ENCODE data around the gene KPNB1.

DNA sequence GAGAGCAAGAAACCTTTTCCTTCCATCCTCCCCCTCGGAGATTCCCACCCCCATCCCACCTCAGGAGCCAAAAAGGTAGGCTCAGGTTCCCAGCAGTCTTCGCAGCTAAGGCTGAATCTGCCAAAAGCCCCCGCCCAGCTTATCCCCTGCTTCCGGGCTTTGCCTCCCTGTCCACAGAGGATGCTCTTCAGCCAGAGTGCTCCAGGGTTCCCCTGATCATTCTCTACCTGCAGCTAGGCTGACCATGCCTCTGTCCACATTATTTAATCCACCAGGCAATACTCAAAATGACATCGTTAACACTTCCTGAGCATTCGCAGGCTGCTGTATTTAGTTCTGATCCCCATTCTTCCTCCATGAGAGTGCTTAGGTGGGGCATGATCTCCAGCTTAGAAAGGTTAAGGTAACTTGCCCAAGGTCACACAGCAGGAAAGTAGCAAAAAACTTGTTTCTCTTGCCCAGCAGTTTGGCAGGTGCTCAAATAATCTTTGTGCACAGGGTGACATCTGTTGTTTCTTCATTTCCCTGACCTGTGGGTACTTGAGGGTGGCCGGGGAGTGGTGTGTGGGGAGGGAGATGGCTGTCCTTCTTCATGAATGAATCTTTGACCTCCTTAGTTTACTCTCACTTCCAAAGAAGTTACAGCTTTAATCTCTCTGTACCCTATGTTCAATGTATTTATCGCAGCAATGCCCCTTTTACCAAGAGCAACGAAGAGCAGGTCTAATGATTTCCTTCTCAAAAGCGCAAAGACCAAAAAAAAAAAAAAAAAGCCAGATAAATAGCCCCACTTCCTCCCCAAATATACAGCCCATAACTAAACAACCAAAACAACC lies 43.4 kb downstream of the KPNB1 start:
- TF ChIP-seq, protein P1, sequence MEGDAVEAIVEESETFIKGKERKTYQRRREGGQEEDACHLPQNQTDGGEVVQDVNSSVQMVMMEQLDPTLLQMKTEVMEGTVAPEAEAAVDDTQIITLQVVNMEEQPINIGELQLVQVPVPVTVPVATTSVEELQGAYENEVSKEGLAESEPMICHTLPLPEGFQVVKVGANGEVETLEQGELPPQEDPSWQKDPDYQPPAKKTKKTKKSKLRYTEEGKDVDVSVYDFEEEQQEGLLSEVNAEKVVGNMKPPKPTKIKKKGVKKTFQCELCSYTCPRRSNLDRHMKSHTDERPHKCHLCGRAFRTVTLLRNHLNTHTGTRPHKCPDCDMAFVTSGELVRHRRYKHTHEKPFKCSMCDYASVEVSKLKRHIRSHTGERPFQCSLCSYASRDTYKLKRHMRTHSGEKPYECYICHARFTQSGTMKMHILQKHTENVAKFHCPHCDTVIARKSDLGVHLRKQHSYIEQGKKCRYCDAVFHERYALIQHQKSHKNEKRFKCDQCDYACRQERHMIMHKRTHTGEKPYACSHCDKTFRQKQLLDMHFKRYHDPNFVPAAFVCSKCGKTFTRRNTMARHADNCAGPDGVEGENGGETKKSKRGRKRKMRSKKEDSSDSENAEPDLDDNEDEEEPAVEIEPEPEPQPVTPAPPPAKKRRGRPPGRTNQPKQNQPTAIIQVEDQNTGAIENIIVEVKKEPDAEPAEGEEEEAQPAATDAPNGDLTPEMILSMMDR (conservative IDR thresholded peaks at IDR 0.05; ENCODE audit: low read depth, low read length): no peak
- no peak for TF ChIP-seq EZH2phosphoT487 (IDR thresholded peaks at IDR 0.05; ENCODE audit: borderline replicate concordance, low read length)

Data from PC-3 (cell line).